ENCODE data around the gene ZNF813.
"Not testable (repeated sequence)": the region's sequence is repeated elsewhere in the genome, so short reads cannot be mapped to it uniquely, and the experiment has no call there.

ZNF813 gene

DNA sequence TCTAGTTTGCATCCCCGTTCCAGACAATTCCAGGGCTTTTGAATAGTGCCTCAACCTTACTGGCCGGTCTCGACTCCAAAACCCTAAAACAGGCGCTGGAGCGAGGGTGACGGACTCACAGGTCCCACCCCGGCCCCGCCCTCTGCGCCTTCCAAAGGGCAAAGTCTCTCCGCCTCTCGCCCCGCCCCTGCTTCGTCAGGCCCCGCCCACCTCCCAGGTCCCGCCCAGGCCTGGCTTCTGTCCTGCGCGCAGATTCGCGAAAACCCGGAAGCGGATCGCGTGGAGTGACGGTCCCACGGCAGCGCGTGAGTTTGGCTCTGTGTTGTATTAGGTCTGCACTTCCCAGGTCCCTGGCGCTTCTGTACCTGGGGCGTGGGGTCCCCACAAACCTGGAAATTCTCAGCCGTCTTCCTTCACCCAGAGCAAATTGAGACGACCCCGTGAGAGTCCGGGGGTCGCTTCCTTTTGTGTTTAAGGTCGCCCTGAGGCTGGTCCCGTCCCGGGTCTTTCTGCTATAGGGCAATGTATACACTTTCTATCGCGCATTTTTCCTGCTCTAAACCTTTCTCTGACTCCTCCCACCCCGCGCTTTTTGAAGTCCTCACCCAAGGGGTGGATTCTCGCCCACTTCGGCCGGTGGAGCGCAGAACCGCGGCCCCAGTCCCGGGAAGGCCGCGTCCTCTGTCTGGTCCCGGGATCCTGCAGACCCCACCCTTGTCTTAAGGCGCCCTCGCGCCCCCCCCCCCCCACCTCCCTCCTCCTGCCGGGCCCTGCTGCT is at the start of gene ZNF813:
Gene ZNF813, plus strand, starts transcription at position 249 of the 778 bp plus-strand sequence. CDS start 16,090 bp downstream, outside the sequence.
- in situ Hi-C loops (cut with MboI; ENCODE audit: low sequenced_read_pairs) = no loop called here

DNA sequence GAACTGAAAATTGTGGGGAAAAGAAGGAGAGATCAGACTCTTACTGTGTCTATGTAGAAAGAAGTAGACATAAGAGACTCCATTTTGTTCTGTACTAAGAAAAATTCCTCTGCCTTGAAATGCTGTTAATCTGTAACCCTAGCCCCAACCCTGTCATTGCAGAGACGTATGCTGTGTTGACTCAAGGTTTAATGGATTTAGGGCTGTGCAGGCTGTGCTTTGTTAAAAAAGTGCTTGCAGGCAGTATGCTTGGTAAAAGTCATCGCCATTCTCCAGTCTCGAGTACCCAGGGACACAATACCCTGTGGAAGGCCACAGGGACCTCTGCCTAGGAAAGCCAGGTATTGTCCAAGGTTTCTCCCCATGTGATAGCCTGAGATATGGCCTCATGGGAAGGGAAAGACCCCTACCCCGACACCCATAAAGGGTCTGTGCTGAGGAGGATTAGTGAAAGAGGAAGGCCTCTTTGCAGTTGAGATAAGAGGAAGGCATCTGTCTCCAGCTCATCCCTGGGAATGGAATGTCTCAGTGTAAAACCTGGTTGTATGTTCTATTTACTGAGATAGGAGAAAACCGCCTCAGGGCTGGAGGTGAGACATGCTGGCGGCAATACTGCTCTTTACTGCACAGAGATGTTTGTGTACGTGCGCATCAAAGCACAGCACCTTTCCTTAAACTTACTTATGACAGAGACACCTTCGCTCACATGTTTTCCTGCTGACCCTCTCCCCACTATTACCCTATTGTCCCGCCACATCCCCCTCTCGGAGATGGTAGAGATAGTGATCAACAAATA is 46.8 kb upstream of the ZNF813 start:
- in situ Hi-C loops (cut with MboI; ENCODE audit: low sequenced_read_pairs) = not testable (repeated sequence)

- in situ Hi-C loops (cut with MboI; ENCODE audit: low sequenced_read_pairs) = no loop called here
Measured at GRCh38 chr19:53422551-53422950, 45.0 kb upstream of the ZNF813 start.

- in situ Hi-C loops (cut with MboI; ENCODE audit: low sequenced_read_pairs) = not testable (repeated sequence)
Measured at GRCh38 chr19:53423074-53423473, 44.5 kb upstream of the ZNF813 start.

DNA sequence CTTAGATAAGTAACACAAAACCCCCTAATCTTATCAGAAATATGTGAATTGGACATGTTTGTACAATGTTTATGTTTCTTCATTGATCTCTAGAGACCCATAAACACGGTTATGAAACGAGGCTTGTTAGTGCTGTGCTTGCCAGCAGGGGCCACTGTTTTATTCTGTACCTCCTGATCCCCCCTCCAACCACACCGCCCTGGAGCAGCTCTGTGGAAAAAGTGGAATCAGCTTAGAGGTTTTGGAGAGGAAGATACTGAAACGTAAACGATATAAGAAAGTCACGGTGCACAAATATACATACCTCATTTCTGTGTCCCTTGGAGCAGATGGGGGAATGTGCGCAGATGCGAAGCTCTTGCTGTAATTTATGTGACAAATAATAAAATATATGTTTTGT is 43.9 kb upstream of the ZNF813 start:
- in situ Hi-C loops (cut with MboI; ENCODE audit: low sequenced_read_pairs) = not testable (repeated sequence)

GRCh38 chr19:53424968-53425597 is 42.5 kb upstream of the ZNF813 start:
- in situ Hi-C loops (cut with MboI; ENCODE audit: low sequenced_read_pairs) = no loop called here

GRCh38 chr19:53431399-53432087 is 36.0 kb upstream of the ZNF813 start, which contains the start of gene ZNF761:
Gene ZNF761 (plus strand): TSS chr19:53431984. CDS start chr19:53447269, 15,285 bp downstream.
- in situ Hi-C loops (cut with MboI; ENCODE audit: low sequenced_read_pairs) = no loop called here

- in situ Hi-C loops (cut with MboI; ENCODE audit: low sequenced_read_pairs) = no loop called here
Measured at GRCh38 chr19:53432088-53432661, 35.4 kb upstream of the ZNF813 start.

DNA sequence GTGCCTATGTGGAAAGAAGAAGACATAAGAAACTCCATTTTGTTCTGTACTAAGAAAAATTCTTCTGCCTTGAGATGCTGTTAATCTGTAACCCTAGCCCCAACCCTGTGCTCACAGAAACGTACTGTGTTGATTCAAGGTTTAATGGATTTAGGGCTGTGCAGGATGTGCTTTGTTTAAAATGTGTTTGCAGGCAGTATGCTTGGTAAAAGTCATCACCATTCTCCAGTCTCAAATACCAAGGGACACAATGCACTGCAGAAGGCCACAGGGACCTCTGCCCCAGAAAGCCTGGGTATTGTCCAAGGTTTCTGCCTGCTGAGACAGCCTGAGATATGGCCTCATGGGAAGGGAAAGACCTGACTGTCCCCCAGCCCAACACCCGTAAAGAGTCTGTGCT is 23.7 kb upstream of the ZNF813 start:
- in situ Hi-C loops (cut with MboI; ENCODE audit: low sequenced_read_pairs) = not testable (repeated sequence)

- in situ Hi-C loops (cut with MboI; ENCODE audit: low sequenced_read_pairs) = not testable (repeated sequence)
Measured at GRCh38 chr19:53447196-53447595, 20.3 kb upstream of the ZNF813 start.

GRCh38 chr19:53455828-53456227 is 11.7 kb upstream of the ZNF813 start:
- in situ Hi-C loops (cut with MboI; ENCODE audit: low sequenced_read_pairs) = no loop called here

DNA sequence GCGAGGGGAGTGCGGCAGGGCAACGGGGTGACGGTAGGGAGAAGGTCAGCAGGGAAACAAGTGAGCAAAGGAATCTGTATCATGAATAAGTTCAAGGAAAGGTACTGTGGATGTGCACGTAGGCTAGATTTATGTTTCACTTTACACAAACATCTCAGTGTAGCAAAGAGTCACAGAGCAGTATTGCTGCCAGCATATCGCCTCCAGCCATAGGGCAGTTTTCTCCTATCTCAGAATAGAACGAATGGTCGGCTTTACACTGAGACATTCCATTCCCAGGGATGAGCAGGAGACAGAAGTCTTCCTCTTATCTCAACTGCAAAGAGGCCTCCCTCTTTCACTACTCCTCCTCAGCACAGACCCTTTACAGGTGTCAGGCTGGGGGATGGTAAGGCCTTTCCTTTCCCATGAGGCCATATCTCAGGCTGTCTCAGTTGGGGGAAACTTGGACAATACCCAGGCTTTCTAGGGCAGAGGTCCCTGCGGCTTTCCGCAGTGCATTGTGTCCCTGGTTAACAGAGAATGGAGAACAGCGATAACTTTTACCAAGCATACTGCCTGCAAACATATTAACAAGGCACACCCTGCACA is 7.3 kb upstream of the ZNF813 start:
- in situ Hi-C loops (cut with MboI; ENCODE audit: low sequenced_read_pairs) = not testable (repeated sequence)

DNA sequence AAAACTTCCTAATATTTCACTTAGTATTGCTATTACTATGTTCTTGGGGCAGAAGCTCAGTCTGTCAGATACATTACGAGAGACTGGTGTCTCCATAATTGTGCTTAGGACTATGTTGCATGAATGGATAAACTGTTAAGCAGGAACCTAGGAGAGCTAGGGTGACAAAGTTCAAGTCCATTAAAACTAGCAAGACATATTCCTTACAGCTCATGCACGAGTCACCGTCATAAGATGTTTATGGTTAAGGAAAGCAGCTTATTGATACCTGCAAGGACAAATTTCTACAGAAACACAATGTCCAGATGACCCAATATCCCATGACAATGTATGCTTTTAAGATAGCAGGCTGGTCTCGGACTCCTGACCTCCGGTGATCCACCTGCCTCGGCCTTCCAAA is 5.7 kb upstream of the ZNF813 start:
- in situ Hi-C loops (cut with MboI; ENCODE audit: low sequenced_read_pairs) = no loop called here

GRCh38 chr19:53462861-53463260 is 4.7 kb upstream of the ZNF813 start:
- in situ Hi-C loops (cut with MboI; ENCODE audit: low sequenced_read_pairs) = no loop called here

GRCh38 chr19:53463263-53463662 is 4.3 kb upstream of the ZNF813 start:
- in situ Hi-C loops (cut with MboI; ENCODE audit: low sequenced_read_pairs) = no loop called here

DNA sequence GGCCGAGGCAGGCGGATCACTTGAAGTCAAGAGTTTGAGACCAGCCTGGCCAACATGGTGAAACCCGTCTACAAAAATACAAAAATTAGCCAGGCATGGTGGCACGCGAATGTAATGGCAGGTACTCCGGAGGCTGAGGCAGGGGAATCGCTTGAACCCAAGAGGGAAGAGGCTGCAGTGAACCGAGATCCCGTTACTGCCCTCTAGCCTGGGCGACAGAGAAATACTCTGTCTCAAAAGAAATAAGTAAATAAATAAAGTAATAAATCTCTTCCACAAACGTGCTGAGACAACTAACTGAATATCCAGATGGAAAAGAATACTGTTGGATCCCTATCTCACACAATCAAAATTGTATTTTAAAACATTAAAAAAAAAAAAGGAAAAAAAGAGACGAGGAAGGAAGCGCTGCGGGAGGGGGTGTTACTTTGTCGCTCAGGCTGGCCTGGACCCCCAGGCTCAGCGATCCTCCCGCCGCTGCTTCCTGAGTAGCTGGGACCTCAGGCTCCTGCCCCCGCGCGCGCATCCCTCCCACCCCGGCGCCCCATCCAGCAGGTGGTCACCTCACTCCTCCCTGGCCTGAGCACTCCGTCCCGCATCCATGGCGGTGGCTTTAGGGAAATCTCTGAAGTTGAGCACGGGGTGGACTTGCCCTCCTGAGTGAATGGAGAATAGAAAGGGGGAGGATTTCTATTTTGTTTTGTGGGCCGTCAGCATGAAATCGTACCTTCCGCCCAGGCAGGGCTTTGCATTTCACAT is 628 bp upstream of the ZNF813 start:
- in situ Hi-C loops (cut with MboI; ENCODE audit: low sequenced_read_pairs) = no loop called here

- in situ Hi-C loops (cut with MboI; ENCODE audit: low sequenced_read_pairs) = not testable (repeated sequence)
Measured at GRCh38 chr19:53468628-53469027, 1.1 kb downstream of the ZNF813 start.

DNA sequence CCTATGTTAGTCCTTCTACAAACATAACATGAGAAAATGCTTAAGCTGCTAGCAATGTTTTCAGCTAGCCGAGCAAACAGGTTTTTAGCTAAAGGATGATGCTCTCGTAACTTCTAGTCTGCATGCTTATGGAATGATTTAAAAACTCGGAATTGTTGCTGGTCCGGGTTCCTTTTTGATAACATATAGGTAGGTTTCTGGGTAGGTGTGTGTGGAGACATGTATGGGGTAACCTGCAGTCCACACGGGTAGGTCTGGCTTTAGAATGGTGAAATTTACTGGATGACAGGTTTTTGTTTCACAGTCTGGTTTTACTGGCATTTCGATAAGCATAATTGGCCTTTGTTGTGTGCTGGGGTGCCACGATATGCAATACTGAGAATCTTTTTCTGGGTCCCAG is 4.4 kb downstream of the ZNF813 start:
- in situ Hi-C loops (cut with MboI; ENCODE audit: low sequenced_read_pairs) = no loop called here

GRCh38 chr19:53474832-53475231 is 7.3 kb downstream of the ZNF813 start:
- in situ Hi-C loops (cut with MboI; ENCODE audit: low sequenced_read_pairs) = not testable (repeated sequence)

Measured in hTERT RPE-1 (cell line).